ENCODE measurements around the gene SPACA4. TPM values are rescaled to one million over a fixed set of nuclear protein-coding genes. Genes with fewer than 3 reads are reported as not detected.

Gene SPACA4
- total RNA-seq, 2 donors from 2014 or later, result not detected

DNA sequence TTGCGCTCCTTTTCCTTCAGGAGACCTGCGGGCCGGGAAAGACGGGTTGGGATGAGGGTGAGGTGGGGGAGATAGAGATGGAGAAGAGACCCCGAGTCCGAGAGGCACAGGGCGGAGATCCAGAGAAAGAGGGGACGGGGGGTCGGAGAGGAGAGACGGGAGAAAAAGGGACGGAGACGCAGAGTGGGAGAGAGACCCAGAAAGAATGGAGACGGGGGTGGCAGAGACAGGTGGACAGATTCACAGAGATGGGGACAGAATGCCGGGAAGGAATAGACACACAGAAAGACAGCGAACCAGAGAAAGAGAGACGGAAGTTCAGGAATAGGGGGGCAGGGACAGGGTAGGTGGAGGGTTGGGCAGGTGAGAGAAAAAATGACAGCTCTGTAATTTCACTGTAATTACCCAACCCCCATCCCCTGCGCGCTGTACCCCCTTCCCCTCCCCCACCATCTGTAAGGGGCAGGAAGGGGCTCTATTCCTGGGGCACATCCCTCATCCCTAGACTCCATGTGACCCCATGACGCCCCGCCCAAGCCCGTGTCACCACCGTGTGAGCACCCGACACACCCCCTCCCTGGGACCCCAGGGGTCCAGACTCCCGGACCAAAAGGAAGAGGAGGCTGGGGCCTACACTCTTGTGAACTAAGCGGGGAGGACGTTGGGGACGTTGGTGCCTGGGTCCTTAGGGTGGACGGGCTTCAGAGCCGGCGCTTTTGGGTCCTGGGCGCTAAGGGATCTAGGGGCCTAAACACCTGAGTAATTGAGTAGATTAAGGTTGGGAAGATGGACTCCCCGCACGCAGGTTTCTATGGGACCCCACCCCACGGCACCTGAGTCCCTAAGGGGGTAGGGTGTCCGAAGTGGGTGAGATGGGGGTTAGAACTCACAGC, 29.7 kb downstream of the SPACA4 start:
- ATAC-seq (no peak), DNase-seq (ENCODE audit: low spot score in 2 of 2) (no peak)
- Mint-ChIP-seq H3K27ac (peak overlapping the region; percentile 18 to 71), H3K9me3 (peaks cover 0 to 11% of the 10 kb centered on the region in 2 donors), H3K36me3 (peaks cover 0 to 16% of the 10 kb centered on the region in 2 donors)

DNA sequence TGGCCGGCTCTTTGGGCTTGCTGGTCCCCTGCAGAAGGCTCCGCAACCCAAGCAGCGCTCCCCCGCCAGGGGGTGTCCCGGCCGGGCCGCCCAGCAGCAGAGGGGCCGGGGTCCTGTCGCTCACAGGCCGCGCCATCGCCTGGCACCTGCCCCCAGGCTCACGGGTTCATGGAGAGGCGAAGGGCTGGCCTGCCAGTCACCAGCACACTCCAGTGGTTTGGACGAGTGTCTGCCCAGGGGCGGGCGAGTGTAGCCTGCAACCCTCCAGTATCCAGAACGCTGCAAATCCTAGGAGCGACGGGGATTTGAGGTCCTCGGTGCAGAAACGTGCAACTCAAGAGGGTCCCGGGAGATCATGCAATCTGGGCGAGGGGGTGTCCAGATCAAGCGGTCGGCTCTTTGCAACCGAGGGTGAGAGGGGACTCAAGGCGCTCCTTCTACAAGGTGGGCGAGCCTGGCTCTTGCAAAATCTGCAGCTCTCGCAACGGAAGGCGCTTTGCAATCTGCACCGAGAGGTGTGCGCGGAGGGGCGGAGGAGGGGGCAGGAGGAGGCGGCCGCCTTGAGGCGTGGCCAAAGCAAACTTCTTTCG, 30.4 kb downstream of the SPACA4 start, which contains the start of gene DBP:
TSS of gene DBP (minus strand) at position 521 of the 590 bp plus-strand sequence. CDS start at position 136, 385 bp downstream.
- peaks cover 0 to 16% of the 10 kb centered on the region in 2 donors for H3K36me3 Mint-ChIP-seq
- DNase-seq (ENCODE audit: low spot score in 2 of 2) (peak in 1 of 2 donors; percentile 69), ATAC-seq (peak in 1 of 2 donors; percentile 3)
- peak within 1 kb of the TSS; percentile 91 to 100 for H3K27ac Mint-ChIP-seq
- peaks cover 0 to 11% of the 10 kb centered on the region in 2 donors for H3K9me3 Mint-ChIP-seq

DNA sequence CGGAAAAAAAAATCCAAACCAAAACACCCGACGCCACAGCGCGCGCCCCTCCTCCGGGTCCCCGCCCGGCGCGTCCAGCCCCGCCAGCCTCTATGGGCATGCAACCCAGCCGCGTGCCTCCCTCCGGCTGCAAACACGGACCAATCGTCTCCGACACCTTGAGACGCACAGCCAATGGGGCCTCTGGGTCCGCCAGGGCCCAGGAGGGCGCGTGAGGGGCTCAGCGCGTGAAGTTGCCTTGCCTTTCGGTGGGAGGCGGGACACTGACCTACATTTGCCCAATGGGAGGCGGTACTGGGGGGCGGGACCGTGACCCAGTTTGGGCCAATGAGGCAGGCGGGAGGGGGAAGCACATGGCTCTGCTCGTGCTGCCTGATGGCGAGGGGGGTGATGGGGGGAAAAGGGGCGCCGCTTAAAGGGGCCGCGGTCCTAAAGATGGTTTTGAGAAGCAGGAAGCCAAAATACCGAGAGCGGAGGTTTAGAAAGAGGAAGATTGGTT, 31.0 kb downstream of the SPACA4 start:
- peak; percentile 88 to 97 for DNase-seq (ENCODE audit: low spot score in 2 of 2)
- peaks cover 0 to 11% of the 10 kb centered on the region in 2 donors for H3K9me3 Mint-ChIP-seq

DNA sequence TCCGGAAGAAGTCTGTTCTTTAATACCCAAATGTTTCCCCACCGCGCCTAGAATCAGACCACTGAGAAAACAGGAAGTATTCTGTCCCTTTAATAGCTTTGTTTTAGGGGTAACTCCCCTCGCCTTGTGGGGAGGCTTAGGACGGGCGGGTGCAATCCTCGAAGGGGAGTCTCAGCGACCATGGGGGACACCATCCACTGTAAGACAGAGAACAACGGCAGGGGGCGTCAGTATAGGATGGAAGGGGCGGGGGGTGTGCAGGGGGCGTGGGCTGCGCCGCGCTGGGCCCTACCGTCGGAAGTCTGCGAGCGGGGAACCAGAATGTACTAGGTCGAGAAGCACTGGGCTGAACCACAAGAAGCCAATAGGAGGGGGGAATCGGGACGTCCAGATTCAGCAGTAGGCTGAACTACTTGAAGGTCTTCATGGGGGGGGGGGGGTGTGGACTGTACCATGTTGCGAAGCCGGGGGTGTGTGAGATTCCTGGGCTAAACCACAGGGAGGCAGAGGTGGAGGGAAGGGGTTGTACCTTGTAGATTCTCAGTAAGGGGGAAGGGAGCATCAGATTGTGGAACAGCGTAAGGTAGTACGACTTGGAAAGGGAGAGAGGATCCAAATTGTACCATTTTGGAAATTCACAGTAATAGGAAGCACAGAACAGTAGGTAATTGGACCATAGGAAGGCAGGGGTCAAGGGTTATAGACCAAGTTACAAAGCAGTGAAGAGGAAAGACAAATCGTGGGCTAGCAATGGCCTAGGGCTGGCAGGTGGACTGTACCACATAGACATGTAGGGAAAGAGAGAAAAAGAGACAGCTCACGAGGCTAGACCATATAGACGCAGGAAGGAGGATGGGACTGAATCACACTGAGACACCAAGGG, 31.6 kb downstream of the SPACA4 start:
- Mint-ChIP-seq H3K36me3 (peaks cover 0 to 16% of the 10 kb centered on the region in 2 donors), H3K9me3 (peaks cover 0 to 11% of the 10 kb centered on the region in 2 donors), H3K27ac (peak overlapping the region; percentile 91 to 100)

More for the DNA sequence above, 31.0 kb downstream of the SPACA4 start:
- peaks cover 0 to 16% of the 10 kb centered on the region in 2 donors for H3K36me3 Mint-ChIP-seq
- ATAC-seq, result peak; percentile 52 to 85
- H3K27ac Mint-ChIP-seq, result peak overlapping the region; percentile 91 to 100

DNA sequence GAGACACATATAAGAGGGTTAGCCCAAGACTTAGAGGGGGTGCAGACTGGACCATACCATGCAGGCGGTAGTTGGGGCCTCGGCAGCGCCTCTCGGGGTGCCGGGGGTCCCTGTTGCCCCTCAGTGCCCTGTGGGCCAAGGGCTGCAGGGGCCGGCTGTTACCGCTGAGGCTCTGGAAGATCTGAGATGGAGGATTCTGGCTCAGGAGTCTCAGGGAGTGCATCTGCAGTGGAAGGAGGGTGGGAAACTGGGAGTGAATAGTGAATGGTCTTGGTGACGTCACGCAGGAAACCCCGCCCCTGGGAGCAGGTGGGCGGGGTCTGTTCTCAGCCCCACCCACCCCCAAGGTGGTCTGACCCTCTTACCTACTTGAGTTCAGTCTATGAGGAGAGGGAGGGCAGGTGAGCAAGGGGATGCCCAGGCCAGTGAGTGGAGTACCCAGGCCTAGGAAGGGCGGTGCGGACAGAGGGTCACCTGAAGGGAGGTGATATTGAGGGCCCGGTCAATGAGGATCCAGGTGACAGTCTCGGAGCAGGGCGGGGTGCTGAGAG, 32.4 kb downstream of the SPACA4 start:
- H3K9me3 Mint-ChIP-seq, result peaks cover 0 to 11% of the 10 kb centered on the region in 2 donors
- H3K27ac Mint-ChIP-seq, result peak overlapping the region; percentile 11 to 91
- ATAC-seq (no peak), DNase-seq (ENCODE audit: low spot score in 2 of 2) (no peak)
- peaks cover 0 to 16% of the 10 kb centered on the region in 2 donors for H3K36me3 Mint-ChIP-seq

More for the DNA sequence above, 31.6 kb downstream of the SPACA4 start:
- DNase-seq (ENCODE audit: low spot score in 2 of 2) (peak; percentile 64 to 66), ATAC-seq (peak; percentile 21 to 25)

DNA sequence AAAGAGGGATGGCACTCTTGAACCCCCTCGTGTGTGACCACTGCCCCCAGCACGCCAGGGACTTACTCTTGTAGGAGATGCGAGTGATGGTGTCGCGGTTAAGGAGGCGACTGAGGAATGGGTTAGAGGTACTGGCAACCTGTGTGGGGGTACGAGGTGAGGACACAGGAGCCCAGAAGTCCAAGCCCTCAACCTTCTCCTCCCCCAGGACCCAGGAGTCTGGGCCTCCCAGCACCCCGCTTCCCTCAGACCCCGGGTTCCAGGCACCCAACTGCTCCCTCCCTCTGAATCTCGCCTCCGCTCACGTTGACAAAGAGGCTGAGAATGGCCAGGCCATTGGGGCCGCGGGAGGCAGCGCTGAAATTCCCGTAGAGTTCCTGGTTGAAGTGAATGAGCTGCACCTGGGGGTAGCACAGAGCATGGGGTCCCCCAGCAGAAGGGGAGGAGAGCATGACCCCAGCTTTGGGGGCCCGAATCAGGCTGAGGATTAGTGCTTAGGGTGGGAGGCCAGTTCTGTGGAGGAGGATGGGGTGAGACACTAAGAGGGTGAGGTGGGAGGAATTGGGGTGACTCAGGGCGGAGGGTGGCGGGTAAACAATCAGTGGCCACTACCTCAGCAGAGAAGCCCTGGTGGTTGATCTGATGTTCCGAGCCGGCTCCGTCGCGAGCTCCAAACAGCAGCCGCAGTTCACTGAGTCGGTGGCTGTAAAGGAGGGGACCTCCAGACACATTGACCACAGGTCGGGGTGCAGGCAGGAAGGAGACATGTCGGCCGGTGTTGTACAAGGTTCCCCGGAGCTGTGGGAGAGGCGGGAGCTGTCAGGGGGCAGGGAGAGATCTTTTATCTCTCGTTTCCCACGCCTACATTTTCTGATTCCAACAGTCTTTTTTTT, 33.2 kb downstream of the SPACA4 start:
- H3K36me3 Mint-ChIP-seq, result peaks cover 0 to 16% of the 10 kb centered on the region in 2 donors
- DNase-seq (ENCODE audit: low spot score in 2 of 2) (no peak), ATAC-seq (no peak)
- no peak overlapping the region for H3K27ac Mint-ChIP-seq
- H3K9me3 Mint-ChIP-seq, result peaks cover 0 to 11% of the 10 kb centered on the region in 2 donors

DNA sequence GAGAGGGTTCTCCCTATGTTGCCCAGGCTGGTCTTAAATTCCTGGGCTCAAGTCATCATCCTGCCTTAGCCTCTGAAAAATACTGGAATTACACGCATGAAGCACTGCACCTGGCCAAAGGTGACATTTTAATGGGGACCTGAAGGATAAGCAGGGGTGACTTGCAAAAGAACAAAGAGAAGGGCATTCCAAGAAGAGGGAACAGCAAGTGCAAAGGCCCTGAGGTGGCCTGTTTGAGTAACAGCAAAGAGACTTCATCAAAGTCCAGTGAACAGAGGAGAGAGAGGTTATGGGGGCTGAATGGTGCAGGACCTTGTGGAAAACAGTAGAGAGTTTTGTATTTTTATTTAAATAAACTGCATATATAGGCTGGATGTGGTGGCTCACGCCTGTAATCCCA, 35.3 kb downstream of the SPACA4 start:
- Mint-ChIP-seq H3K27ac (no peak overlapping the region), H3K36me3 (peaks cover 0 to 16% of the 10 kb centered on the region in 2 donors), H3K9me3 (peaks cover 0 to 11% of the 10 kb centered on the region in 2 donors)
- no peak for ATAC-seq
- no peak for DNase-seq (ENCODE audit: low spot score in 2 of 2)

DNA sequence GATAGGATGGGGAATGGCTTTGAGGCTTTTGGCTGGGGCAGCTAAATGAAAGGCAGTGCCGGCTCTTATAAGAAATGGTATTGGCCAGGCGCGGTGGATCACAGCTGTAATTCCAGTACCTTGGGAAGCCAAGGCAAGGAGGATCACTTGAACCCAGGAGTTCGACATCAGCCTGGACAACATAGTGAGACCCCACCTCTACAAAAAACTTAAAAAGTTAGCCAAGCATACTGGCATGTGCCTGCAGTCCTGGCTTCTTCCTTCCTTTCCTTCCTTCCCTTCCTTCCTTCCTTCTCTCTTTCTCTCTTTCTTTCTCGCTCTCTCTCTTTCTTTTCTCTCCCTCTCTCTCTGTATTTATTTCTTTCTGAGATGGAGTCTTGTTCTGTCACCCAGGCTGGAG, 36.3 kb downstream of the SPACA4 start:
- DNase-seq (ENCODE audit: low spot score in 2 of 2) (no peak), ATAC-seq (no peak)
- Mint-ChIP-seq H3K36me3 (peaks cover 0 to 12% of the 10 kb centered on the region in 2 donors), H3K9me3 (peaks cover 0 to 7% of the 10 kb centered on the region in 2 donors), H3K27ac (no peak overlapping the region)

DNA sequence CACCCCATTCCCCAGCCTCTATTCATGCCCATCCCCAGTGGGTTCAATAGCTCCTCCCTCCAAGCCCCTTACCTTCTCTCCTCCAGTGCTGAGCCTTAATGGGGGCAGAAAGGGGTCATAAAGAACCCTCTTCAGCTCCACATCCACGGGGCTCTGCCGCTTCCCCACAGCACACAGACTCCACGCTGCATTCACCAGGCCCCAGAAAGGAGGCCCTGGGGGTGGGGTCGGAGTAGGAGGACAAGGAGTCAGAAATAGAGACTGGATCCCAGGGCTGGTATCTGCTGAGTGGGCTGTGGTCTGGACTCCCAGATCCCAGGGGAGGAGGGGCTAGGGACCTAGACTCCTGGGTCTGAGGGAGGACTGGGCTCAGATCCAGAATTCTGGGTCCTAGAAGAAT, 37.8 kb downstream of the SPACA4 start:
- Mint-ChIP-seq H3K36me3 (no peaks in the 10 kb centered on the region), H3K9me3 (no peaks in the 10 kb centered on the region), H3K27ac (no peak overlapping the region)
- ATAC-seq (no peak), DNase-seq (ENCODE audit: low spot score in 2 of 2) (no peak)

DNA sequence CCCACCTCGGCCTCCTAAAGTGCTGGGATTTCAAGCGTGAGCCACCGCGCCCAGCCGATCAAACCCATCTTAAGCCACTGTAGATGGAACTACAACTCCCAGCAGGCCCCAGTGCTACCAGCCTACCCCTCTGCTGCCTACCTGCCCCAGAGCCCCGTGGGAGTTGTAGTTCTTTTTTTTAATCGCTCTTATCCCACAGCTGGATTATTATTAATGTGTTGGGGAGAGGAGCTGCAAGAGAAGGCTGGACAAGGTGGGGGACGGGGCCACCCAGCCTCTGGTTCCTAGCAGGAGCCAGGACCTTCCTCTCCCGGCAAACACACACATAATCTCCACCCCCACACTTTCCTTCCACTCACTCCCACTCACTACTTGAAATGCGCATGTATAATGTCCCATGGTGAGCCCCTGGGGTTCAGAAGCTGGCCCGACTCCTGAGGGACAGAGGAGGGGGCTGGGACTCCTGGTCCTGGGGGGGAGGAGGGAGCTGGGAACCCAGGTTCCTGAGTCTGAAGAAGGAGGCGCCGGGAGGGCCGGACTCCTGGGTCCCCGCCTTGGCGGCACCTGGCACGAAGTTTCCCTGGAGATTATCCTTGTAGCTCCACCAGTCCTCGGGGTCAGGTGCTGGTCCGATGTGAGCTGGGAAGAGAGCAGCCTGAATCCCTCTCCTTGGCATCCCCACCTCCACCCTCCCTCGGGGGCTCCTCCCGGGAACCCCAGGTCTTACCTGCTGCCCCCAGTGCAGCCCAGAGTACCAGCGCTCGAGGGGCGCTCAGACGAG, 38.5 kb downstream of the SPACA4 start:
- peak in 1 of 2 donors; percentile 70 for DNase-seq (ENCODE audit: low spot score in 2 of 2)
- ATAC-seq, result peak; percentile 28 to 76
- Mint-ChIP-seq H3K27ac (peak overlapping the region in 1 of 2 donors; percentile 80), H3K36me3 (no peaks in the 10 kb centered on the region), H3K9me3 (no peaks in the 10 kb centered on the region)

DNA sequence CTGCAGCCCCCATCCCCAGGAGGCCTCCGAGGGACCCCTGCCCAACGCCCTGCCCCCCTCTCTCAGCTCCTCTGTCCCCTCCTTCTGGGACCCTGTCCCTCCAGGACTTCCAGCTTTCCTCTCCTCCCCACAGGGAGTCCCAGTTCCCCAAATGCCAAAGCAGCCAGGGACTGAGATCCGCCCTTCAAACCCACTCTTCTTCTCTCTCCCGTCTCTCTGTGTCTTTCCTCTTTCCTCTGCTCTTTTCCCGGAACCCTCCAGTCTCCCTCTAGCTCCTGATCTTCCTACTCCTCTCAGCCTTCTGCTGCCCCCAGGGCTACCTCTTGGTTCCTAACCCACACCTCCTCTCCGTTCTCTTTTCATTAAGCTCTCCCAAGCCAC, 39.1 kb downstream of the SPACA4 start:
- no peaks in the 10 kb centered on the region for H3K36me3 Mint-ChIP-seq
- ATAC-seq (no peak), DNase-seq (ENCODE audit: low spot score in 2 of 2) (no peak)
- peak overlapping the region; percentile 80 to 81 for H3K27ac Mint-ChIP-seq
- no peaks in the 10 kb centered on the region for H3K9me3 Mint-ChIP-seq

DNA sequence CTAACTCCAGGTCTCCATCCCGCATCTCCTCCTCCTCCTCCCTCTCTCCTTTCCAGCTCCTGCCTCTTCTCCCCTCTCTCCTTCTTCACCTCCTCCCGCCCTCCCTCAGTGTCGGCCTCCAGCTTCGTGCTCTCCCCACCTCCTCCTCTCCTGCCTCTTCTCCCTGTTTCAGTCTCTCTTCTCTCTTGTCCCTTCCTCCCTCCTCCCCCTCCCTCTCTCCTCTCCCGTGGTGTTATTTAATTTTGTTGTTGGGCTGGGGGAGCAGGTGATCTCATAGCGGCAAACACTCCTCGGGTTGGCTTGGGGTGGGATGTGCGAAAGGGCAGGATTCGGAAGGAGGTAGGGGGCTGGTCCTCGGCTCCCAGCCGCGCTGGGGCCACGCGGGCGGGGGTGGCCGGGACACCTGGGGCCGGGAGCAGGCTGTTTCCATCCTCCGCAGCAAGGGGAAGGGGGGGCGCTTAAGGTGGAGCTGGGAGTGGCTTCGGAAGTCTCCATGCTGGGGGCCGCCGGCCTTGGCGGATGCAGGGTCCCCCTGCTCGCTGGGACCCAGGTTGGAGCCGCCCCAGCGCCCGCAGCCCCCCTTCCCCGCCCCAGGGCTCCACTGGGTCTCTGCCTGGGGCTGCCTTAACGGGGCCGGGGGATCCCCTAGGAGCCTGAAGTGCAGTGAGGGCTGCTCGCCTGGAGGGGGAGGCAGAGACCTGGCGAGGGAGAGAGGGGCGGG, 39.6 kb downstream of the SPACA4 start, which contains the start of gene CA11:
TSS of gene CA11 (minus strand) at position 187 of the 721 bp plus-strand sequence. CDS start 555 bp downstream, outside the sequence.
- peak; percentile 92 to 96 for DNase-seq (ENCODE audit: low spot score in 2 of 2)
- Mint-ChIP-seq H3K9me3 (no peaks in the 10 kb centered on the region), H3K27ac (peak within 1 kb of the TSS; percentile 80 to 81), H3K36me3 (no peaks in the 10 kb centered on the region)
- ATAC-seq, result peak; percentile 87 to 93

DNA sequence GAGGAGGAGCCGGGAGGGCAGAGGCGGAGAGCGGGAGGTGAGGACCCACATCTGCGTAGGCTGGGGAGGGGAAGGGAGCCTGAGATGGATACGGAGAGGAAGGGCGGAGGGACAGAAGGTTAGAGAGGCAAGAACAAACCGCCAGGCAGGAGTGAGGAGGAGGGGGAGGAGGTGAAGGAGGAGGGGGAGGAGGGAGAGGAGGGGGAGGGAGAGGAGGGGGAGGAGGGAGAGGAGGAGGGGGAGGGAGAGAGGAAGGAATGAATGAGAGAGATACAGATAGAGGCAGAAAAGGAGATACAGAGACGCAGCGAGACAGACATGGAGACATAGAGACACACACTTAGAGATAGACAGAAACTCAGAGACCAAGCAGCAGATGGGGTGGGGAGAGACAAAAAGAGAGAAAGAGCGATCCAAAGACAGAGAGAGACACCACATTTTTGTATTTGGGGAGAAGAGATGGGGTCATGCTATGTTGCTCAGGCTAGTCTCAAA, 40.2 kb downstream of the SPACA4 start:
- ATAC-seq, result no peak
- H3K27ac Mint-ChIP-seq, result peak overlapping the region in 1 of 2 donors; percentile 80
- DNase-seq (ENCODE audit: low spot score in 2 of 2), result no peak
- H3K36me3 Mint-ChIP-seq, result no peaks in the 10 kb centered on the region
- H3K9me3 Mint-ChIP-seq, result no peaks in the 10 kb centered on the region

DNA sequence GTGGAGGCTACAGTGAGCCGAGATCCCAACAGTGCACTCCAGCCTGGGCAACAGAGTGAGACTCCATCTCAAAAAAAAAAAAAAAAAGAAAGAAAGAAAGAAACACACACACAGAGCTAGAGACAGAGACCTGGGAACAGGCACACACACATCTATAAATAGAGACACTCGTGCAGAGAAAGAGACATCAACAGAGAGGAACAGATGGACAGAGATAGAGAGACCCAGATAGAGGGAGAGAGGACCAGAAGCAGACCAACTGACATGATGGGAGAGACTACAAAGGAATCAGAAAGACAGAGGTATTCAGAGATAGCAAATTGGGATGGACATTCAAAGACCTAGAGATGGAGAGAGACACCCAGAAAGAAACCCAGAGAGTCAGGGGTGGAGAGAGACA, 41.6 kb downstream of the SPACA4 start:
- DNase-seq (ENCODE audit: low spot score in 2 of 2), result no peak
- H3K27ac Mint-ChIP-seq, result peak overlapping the region; percentile 1 to 6
- H3K9me3 Mint-ChIP-seq, result no peaks in the 10 kb centered on the region
- no peaks in the 10 kb centered on the region for H3K36me3 Mint-ChIP-seq
- no peak for ATAC-seq
